ENCODE measurements around the gene IGSF21. TPM values are rescaled to one million over a fixed set of nuclear protein-coding genes. Genes with fewer than 3 reads are reported as not detected.

The IGSF21 gene
- total RNA-seq, 6 experiments from 2014 or later = not detected

DNA sequence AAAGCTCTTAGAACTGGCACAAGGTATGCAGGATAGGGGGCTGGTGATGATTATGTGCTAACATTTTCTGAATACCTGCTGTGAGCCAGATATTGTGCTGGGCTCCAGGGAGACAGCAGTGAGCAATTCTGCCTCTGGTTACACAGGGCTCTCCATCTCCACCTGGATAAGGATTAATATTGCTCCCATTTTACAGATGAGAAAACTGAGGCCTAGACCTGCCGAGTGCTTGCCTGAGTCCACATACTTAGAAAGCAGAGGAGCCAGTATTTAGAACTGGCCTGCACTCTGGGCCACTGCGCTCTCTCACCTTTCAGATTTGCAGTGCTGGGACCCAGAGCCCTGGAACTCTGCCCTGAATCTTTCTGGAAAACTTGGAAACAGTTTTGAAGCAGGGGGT lies 205.9 kb downstream of the IGSF21 start:
- TF ChIP-seq, protein P1, sequence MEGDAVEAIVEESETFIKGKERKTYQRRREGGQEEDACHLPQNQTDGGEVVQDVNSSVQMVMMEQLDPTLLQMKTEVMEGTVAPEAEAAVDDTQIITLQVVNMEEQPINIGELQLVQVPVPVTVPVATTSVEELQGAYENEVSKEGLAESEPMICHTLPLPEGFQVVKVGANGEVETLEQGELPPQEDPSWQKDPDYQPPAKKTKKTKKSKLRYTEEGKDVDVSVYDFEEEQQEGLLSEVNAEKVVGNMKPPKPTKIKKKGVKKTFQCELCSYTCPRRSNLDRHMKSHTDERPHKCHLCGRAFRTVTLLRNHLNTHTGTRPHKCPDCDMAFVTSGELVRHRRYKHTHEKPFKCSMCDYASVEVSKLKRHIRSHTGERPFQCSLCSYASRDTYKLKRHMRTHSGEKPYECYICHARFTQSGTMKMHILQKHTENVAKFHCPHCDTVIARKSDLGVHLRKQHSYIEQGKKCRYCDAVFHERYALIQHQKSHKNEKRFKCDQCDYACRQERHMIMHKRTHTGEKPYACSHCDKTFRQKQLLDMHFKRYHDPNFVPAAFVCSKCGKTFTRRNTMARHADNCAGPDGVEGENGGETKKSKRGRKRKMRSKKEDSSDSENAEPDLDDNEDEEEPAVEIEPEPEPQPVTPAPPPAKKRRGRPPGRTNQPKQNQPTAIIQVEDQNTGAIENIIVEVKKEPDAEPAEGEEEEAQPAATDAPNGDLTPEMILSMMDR (IDR thresholded peaks at IDR 0.05) = no peak
- H3K4me1 Mint-ChIP-seq (ENCODE audit: low read depth) = no peaks in the 10 kb centered on the region
- H3K36me3 Mint-ChIP-seq (ENCODE audit: low read depth) = peaks cover 4% of the 10 kb centered on the region; the same call in 1 of the 2 replicates
- H3K27ac Mint-ChIP-seq = no peak overlapping the region
- H3K27me3 Mint-ChIP-seq (ENCODE audit: insufficient read depth) = no peaks in the 10 kb centered on the region; the same call in 1 of the 2 replicates
- no peak for DNase-seq
- no peak overlapping the region for H3K4me3 Mint-ChIP-seq
- H3K9me3 Mint-ChIP-seq = peaks cover 71% of the 10 kb centered on the region

- no peaks in the 10 kb centered on the region; the same call in 1 of the 2 replicates for H3K27me3 Mint-ChIP-seq (ENCODE audit: insufficient read depth)
- TF ChIP-seq, protein P1 (IDR thresholded peaks at IDR 0.05) = no peak
- peaks cover 4% of the 10 kb centered on the region; the same call in 1 of the 2 replicates for H3K36me3 Mint-ChIP-seq (ENCODE audit: low read depth)
- no peak for DNase-seq
- H3K4me1 Mint-ChIP-seq (ENCODE audit: low read depth) = no peaks in the 10 kb centered on the region
- H3K4me3 Mint-ChIP-seq = no peak overlapping the region
- H3K27ac Mint-ChIP-seq = no peak overlapping the region
- H3K9me3 Mint-ChIP-seq = peaks cover 74% of the 10 kb centered on the region
Measured at GRCh38 chr1:18314399-18314798, 206.8 kb downstream of the IGSF21 start.

GRCh38 chr1:18315449-18315848 lies 207.9 kb downstream of the IGSF21 start:
- H3K27me3 Mint-ChIP-seq (ENCODE audit: insufficient read depth) = no peaks in the 10 kb centered on the region; the same call in 1 of the 2 replicates

GRCh38 chr1:18316764-18317163 lies 209.2 kb downstream of the IGSF21 start:
- H3K4me1 Mint-ChIP-seq (ENCODE audit: low read depth) = no peaks in the 10 kb centered on the region
- H3K36me3 Mint-ChIP-seq (ENCODE audit: low read depth) = no peaks in the 10 kb centered on the region; the same call in 1 of the 2 replicates
- no peaks in the 10 kb centered on the region; the same call in 1 of the 2 replicates for H3K27me3 Mint-ChIP-seq (ENCODE audit: insufficient read depth)
- TF ChIP-seq, protein P1 (IDR thresholded peaks at IDR 0.05) = no peak
- no peak overlapping the region for H3K4me3 Mint-ChIP-seq
- peaks cover 79% of the 10 kb centered on the region for H3K9me3 Mint-ChIP-seq
- no peak overlapping the region for H3K27ac Mint-ChIP-seq
- DNase-seq = no peak

More at GRCh38 chr1:18315449-18315848, 207.9 kb downstream of the IGSF21 start:
- TF ChIP-seq, protein P1 (IDR thresholded peaks at IDR 0.05) = no peak
- no peak overlapping the region for H3K27ac Mint-ChIP-seq
- no peak for DNase-seq
- no peaks in the 10 kb centered on the region for H3K4me1 Mint-ChIP-seq (ENCODE audit: low read depth)
- H3K36me3 Mint-ChIP-seq (ENCODE audit: low read depth) = peaks cover 4% of the 10 kb centered on the region; the same call in 1 of the 2 replicates
- H3K4me3 Mint-ChIP-seq = no peak overlapping the region
- H3K9me3 Mint-ChIP-seq = peaks cover 77% of the 10 kb centered on the region

DNA sequence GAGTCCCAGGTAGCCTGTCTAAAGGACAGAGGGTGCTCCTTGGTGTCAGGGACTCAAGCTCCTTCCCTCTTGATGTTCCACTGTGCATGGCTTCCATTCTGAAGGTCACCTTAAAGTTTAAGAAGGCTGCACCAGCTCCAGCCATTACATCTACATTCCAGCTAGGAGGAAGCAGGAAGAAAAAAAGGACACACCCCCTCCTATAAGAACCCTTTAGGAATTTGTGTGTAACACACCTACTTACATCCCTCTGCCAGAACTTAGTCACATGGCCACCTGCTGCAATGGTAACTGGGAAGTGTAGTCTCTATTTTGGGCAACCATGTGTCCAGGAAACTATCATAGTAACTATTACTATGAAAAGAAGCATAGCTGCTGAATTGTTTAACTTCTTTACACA lies 211.5 kb downstream of the IGSF21 start:
- no peak overlapping the region for H3K27ac Mint-ChIP-seq
- H3K4me1 Mint-ChIP-seq (ENCODE audit: low read depth) = no peaks in the 10 kb centered on the region
- H3K36me3 Mint-ChIP-seq (ENCODE audit: low read depth) = peaks cover 4% of the 10 kb centered on the region; the same call in 1 of the 2 replicates
- H3K9me3 Mint-ChIP-seq = peaks cover 76% of the 10 kb centered on the region
- no peak overlapping the region for H3K4me3 Mint-ChIP-seq
- no peaks in the 10 kb centered on the region; the same call in 1 of the 2 replicates for H3K27me3 Mint-ChIP-seq (ENCODE audit: insufficient read depth)
- TF ChIP-seq, protein P1 (IDR thresholded peaks at IDR 0.05) = no peak
- DNase-seq = no peak
